ENCODE results near the gene TRIO. TPM values are rescaled to one million over a fixed set of nuclear protein-coding genes. Genes with fewer than 3 reads are reported as not detected.

The TRIO gene
- total RNA-seq, 1 donor from 2014 or later: 148 TPM

DNA sequence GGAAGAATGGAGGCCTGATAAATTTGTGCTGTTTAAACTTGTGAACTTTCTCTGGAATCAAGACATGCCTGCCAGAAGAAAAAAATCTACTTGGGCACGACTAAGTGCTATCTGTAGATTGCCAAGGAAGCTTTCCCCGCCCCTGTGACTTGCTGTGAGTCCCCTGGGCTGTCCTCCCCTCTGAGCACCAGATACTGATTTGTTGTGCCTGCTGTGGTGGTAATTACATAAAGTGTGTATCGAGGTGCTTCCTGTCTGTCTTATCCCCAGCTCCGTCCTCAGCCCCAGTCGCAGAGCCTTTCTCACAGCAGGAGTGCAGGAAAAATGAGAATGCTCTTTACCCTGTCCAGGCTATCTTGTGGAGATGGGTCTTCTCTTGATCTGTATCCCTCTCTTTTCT is 53.9 kb downstream of the TRIO start:
- H3K36me3 ChIP-seq: no peaks in the 10 kb centered on the region
- H3K9me3 ChIP-seq: no peaks in the 10 kb centered on the region
- intact Hi-C loops (cut with DNase I): no loop called here
- H3K27me3 ChIP-seq: no peaks in the 10 kb centered on the region
- H3K4me1 ChIP-seq: peaks cover 14% of the 10 kb centered on the region
- DNase-seq (no peak), ATAC-seq (no peak)
- H3K27ac ChIP-seq: no peak overlapping the region
- TF ChIP-seq, protein P1, sequence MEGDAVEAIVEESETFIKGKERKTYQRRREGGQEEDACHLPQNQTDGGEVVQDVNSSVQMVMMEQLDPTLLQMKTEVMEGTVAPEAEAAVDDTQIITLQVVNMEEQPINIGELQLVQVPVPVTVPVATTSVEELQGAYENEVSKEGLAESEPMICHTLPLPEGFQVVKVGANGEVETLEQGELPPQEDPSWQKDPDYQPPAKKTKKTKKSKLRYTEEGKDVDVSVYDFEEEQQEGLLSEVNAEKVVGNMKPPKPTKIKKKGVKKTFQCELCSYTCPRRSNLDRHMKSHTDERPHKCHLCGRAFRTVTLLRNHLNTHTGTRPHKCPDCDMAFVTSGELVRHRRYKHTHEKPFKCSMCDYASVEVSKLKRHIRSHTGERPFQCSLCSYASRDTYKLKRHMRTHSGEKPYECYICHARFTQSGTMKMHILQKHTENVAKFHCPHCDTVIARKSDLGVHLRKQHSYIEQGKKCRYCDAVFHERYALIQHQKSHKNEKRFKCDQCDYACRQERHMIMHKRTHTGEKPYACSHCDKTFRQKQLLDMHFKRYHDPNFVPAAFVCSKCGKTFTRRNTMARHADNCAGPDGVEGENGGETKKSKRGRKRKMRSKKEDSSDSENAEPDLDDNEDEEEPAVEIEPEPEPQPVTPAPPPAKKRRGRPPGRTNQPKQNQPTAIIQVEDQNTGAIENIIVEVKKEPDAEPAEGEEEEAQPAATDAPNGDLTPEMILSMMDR (IDR thresholded peaks at IDR 0.05): no peak
- H3K4me3 ChIP-seq: no peak overlapping the region

DNA sequence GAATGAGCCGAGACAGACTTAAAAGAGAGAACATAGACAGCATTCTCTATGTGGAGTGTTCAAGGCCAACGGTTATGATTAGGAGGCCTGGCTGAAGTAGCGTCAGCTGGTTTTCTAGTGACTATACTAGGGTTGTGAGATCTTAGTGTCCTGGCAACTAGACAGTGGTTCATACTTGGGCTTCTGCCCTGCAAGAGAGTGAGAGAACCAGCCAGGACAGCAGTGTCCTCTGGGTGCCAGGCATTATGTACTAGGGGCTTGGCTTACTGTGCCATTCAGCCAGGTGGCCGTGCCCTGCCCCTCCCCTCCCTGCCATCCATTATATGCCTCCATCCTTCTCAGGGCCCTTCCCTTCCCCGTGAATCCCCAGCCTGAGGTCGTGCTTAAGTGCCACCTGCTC is 56.8 kb downstream of the TRIO start:
- intact Hi-C loops (cut with DNase I): no loop called here
- Histone ChIP-seq H3K27me3 (no peaks in the 10 kb centered on the region), H3K9me3 (no peaks in the 10 kb centered on the region), H3K4me1 (peaks cover 18% of the 10 kb centered on the region), H3K4me3 (no peak overlapping the region), H3K36me3 (no peaks in the 10 kb centered on the region), H3K27ac (no peak overlapping the region)
- TF ChIP-seq, protein P1 (IDR thresholded peaks at IDR 0.05): no peak
- no peak for DNase-seq
- no peak for ATAC-seq

DNA sequence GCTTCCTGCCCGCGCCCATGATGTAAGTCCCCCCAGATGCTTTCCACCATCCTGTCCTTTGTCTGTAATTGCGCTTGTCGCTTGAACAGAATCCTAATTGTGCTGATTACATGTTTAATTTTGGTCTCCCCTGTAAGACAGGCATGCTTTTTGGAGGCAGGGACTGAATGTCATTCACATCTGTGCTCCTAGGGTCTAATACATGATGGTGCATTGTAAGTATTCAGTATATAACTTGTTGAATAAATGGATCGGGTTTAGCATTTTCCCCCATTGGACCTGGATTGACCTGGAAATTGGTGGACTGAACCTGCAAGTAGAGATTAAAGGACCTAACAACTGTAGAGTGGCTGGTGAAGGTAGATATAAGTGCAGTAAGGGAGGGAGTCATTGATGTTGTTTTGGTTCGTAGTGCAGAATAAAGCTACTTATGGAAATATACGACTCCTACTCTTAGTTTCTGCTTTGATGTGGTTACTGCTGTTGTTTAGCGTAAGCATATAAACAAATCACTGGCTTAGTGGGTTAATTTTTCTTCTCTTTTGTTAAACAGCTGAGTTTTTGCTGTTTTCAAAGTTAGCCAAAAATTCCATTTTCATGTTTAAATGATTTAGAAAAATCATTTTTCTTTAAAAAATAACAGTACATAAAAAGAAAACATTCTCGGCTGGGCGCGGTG is 57.3 kb downstream of the TRIO start:
- Histone ChIP-seq H3K4me1 (peaks cover 24% of the 10 kb centered on the region), H3K4me3 (no peak overlapping the region), H3K36me3 (no peaks in the 10 kb centered on the region), H3K27me3 (no peaks in the 10 kb centered on the region), H3K9me3 (no peaks in the 10 kb centered on the region), H3K27ac (no peak overlapping the region)
- DNase-seq (no peak), ATAC-seq (no peak)
- TF ChIP-seq, protein P1 (IDR thresholded peaks at IDR 0.05): no peak
- intact Hi-C loops (cut with DNase I): no loop called here

DNA sequence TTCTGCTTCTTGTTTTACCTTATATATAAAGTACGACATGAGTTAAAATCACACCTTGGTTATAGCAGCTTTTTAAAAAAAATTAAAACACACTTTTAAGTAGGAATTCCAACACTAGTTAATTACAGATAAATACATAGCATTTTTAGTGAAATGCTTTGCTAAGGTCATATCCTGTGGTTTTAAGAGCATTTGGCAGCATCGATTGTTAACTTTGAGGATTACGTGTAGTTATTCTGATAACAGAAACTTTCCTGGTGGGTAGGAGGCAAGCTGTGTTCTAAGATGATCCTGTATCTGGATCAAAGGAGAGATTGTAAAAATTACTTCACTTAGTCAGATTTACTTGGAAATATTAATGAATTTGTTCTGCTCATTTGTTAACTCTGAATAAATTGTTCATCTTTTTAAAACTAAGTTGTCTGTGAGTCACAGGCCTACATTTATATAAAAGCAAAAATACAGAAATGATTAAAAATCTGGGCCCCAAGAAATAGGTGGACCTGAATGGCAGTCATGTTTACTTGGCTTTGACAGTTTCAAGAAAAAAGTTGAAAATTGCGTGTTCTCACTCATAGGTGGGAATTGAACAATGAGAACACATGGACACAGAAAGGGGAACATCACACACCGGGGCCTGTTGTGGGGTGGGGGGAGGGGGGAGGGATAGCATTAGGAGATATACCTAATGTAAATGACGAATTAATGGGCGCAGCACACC is 58.3 kb downstream of the TRIO start:
- no peak for DNase-seq
- Histone ChIP-seq H3K9me3 (no peaks in the 10 kb centered on the region), H3K27ac (no peak overlapping the region), H3K4me1 (peaks cover 32% of the 10 kb centered on the region), H3K4me3 (no peak overlapping the region), H3K36me3 (no peaks in the 10 kb centered on the region), H3K27me3 (no peaks in the 10 kb centered on the region)
- TF ChIP-seq, protein P1 (IDR thresholded peaks at IDR 0.05): no peak
- intact Hi-C loops (cut with DNase I): no loop called here
- ATAC-seq: no peak

DNA sequence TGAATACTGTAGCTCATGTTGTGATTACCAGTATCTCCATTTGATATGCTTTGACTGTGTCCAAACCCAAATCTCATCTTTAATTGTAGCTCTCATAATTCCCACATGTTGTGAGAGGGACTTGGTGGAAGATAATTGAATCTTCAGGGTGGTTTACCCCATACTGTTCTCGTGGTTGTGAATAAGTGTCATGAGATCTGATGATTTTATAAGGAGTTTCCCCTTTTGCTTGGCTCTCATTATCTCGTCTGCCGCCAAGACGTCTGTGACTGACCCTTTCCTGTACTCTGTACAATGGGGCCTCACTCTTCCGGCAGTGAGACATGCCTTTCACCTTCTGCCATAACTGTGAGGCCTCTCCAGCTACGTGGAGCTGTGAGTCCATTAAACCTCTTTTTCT is 59.3 kb downstream of the TRIO start:
- H3K27ac ChIP-seq: no peak overlapping the region
- no peaks in the 10 kb centered on the region for H3K27me3 ChIP-seq
- H3K9me3 ChIP-seq: no peaks in the 10 kb centered on the region
- H3K36me3 ChIP-seq: no peaks in the 10 kb centered on the region
- peaks cover 34% of the 10 kb centered on the region for H3K4me1 ChIP-seq
- intact Hi-C loops (cut with DNase I): no loop called here
- peak overlapping the region; percentile 0 for H3K4me3 ChIP-seq
- TF ChIP-seq, protein P1 (IDR thresholded peaks at IDR 0.05): no peak
- peak; percentile 75 for ATAC-seq
- DNase-seq: no peak

All from upper lobe of right lung (tissue), 1 donor.